Measurements from ENCODE around the gene FAM170B.

- TF ChIP-seq, protein P1, sequence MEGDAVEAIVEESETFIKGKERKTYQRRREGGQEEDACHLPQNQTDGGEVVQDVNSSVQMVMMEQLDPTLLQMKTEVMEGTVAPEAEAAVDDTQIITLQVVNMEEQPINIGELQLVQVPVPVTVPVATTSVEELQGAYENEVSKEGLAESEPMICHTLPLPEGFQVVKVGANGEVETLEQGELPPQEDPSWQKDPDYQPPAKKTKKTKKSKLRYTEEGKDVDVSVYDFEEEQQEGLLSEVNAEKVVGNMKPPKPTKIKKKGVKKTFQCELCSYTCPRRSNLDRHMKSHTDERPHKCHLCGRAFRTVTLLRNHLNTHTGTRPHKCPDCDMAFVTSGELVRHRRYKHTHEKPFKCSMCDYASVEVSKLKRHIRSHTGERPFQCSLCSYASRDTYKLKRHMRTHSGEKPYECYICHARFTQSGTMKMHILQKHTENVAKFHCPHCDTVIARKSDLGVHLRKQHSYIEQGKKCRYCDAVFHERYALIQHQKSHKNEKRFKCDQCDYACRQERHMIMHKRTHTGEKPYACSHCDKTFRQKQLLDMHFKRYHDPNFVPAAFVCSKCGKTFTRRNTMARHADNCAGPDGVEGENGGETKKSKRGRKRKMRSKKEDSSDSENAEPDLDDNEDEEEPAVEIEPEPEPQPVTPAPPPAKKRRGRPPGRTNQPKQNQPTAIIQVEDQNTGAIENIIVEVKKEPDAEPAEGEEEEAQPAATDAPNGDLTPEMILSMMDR (IDR thresholded peaks at IDR 0.05), result no peak
- no peak for TF ChIP-seq EP300 (IDR thresholded peaks at IDR 0.05)
- no peak for TF ChIP-seq POLR2A (IDR thresholded peaks at IDR 0.05; ENCODE audit: low read depth)
- TF ChIP-seq POLR2AphosphoS5 (IDR thresholded peaks at IDR 0.05), result no peak
Measured at GRCh38 chr10:49082766-49083165, 51.1 kb downstream of the FAM170B start.

All from esophagus muscularis mucosa (tissue), 4 donors.